ENCODE results near the gene KANTR.

KANTR gene

DNA sequence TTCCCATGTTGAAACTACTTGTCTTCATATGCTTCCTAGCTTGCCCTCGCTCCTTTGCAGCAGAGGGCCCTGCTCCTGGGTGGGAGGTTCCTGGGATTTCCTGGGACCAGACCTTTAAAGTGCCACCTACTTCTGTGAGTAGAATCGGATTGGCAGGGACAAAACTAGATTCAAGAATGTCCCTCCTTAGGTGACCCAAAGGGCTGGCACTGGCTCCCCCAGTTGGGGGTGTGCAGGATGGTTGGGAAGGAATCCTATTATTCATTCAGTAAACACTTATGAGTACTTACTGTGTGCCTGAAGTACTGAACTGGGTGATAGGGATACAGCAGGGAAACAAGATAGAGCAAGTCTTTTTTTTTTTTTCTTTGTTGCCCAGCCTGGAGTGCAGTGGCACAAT is 2.6 kb upstream of the KANTR start:
- H3K4me3 ChIP-seq (IDR thresholded peaks at IDR 0.05; ENCODE audit: insufficient read depth, low read depth, low read length): no peak overlapping the region
- no peak overlapping the region for H3K9ac ChIP-seq
- no peak overlapping the region for H3K4me2 ChIP-seq
- H2AFZ ChIP-seq (ENCODE audit: low read depth): no peak overlapping the region
- no peaks in the 10 kb centered on the region for H3K79me2 ChIP-seq (ENCODE audit: insufficient read depth, low read depth)
- no peaks in the 10 kb centered on the region for H3K36me3 ChIP-seq (ENCODE audit: insufficient read depth)
- TF ChIP-seq, protein P1, sequence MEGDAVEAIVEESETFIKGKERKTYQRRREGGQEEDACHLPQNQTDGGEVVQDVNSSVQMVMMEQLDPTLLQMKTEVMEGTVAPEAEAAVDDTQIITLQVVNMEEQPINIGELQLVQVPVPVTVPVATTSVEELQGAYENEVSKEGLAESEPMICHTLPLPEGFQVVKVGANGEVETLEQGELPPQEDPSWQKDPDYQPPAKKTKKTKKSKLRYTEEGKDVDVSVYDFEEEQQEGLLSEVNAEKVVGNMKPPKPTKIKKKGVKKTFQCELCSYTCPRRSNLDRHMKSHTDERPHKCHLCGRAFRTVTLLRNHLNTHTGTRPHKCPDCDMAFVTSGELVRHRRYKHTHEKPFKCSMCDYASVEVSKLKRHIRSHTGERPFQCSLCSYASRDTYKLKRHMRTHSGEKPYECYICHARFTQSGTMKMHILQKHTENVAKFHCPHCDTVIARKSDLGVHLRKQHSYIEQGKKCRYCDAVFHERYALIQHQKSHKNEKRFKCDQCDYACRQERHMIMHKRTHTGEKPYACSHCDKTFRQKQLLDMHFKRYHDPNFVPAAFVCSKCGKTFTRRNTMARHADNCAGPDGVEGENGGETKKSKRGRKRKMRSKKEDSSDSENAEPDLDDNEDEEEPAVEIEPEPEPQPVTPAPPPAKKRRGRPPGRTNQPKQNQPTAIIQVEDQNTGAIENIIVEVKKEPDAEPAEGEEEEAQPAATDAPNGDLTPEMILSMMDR (conservative IDR thresholded peaks at IDR 0.05; ENCODE audit: low read depth, low read length): no peak
- no peaks in the 10 kb centered on the region for H3K27me3 ChIP-seq (ENCODE audit: insufficient read depth, low read depth)
- no peak overlapping the region for H3K27ac ChIP-seq
- H3K4me1 ChIP-seq (ENCODE audit: low read depth, poor library complexity, severe bottlenecking): peaks cover 3% of the 10 kb centered on the region
- no peaks in the 10 kb centered on the region for H4K20me1 ChIP-seq (ENCODE audit: insufficient read depth)

DNA sequence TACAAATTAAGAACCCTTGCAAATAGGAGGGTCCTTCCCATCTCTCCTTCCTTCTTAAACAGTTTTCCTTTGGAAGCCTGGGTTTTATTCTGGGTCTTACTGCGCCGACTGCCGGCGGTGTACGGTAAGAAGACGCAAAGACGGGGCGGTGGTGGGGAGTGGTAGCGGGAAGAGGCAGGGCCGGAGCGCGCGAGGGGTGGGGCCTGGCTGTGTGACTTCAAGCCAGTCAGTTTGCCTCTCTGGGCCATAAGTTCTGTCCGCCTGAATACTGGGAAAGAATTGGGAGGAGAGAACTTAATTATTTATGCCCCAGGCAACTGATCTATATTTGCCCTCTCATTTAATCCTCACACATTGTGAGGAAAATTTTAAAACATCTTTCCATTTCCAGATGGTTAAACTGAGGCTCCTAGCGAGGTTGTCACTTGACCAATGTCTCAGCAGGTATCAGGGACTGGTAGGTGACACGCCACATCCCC is 726 bp upstream of the KANTR start:
- TF ChIP-seq, protein P1 (conservative IDR thresholded peaks at IDR 0.05; ENCODE audit: low read depth, low read length): peak; percentile 81
- no peaks in the 10 kb centered on the region for H3K27me3 ChIP-seq (ENCODE audit: insufficient read depth, low read depth)
- H3K4me2 ChIP-seq: peak overlapping the region; percentile 85
- no peaks in the 10 kb centered on the region for H4K20me1 ChIP-seq (ENCODE audit: insufficient read depth)
- no peaks in the 10 kb centered on the region for H3K79me2 ChIP-seq (ENCODE audit: insufficient read depth, low read depth)
- H2AFZ ChIP-seq (ENCODE audit: low read depth): peak overlapping the region; percentile 70
- no peaks in the 10 kb centered on the region for H3K36me3 ChIP-seq (ENCODE audit: insufficient read depth)
- H3K9ac ChIP-seq: peak overlapping the region; percentile 63
- peak overlapping the region; percentile 87 for H3K27ac ChIP-seq
- peaks cover 3% of the 10 kb centered on the region for H3K4me1 ChIP-seq (ENCODE audit: low read depth, poor library complexity, severe bottlenecking)
- no peak overlapping the region for H3K4me3 ChIP-seq (IDR thresholded peaks at IDR 0.05; ENCODE audit: insufficient read depth, low read depth, low read length)

DNA sequence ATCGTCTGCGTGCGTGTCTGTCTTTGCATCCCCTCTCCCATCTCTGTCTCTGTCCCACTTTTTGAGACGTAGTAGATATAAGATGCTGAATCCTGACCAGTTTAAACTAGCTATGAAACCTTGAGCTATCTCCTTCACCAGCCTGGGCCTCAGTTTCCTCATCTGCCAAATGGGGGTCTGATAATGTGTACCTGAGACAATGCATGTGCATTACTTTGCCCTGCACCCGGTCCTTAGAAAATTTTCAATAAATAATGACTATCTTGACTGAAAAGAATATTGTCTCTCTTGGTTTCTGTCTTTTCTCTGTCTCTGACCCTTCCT is 602 bp downstream of the KANTR start:
- peak overlapping the region; percentile 86 for H3K4me2 ChIP-seq
- H2AFZ ChIP-seq (ENCODE audit: low read depth): peak overlapping the region; percentile 70
- H4K20me1 ChIP-seq (ENCODE audit: insufficient read depth): no peaks in the 10 kb centered on the region
- no peaks in the 10 kb centered on the region for H3K36me3 ChIP-seq (ENCODE audit: insufficient read depth)
- no peak overlapping the region for H3K4me3 ChIP-seq (IDR thresholded peaks at IDR 0.05; ENCODE audit: insufficient read depth, low read depth, low read length)
- no peaks in the 10 kb centered on the region for H3K79me2 ChIP-seq (ENCODE audit: insufficient read depth, low read depth)
- H3K27ac ChIP-seq: peak overlapping the region; percentile 87
- TF ChIP-seq, protein P1 (conservative IDR thresholded peaks at IDR 0.05; ENCODE audit: low read depth, low read length): no peak
- peak overlapping the region; percentile 63; the same call in 1 of the 2 replicates for H3K9ac ChIP-seq
- H3K27me3 ChIP-seq (ENCODE audit: insufficient read depth, low read depth): no peaks in the 10 kb centered on the region
- peaks cover 3% of the 10 kb centered on the region for H3K4me1 ChIP-seq (ENCODE audit: low read depth, poor library complexity, severe bottlenecking)

DNA sequence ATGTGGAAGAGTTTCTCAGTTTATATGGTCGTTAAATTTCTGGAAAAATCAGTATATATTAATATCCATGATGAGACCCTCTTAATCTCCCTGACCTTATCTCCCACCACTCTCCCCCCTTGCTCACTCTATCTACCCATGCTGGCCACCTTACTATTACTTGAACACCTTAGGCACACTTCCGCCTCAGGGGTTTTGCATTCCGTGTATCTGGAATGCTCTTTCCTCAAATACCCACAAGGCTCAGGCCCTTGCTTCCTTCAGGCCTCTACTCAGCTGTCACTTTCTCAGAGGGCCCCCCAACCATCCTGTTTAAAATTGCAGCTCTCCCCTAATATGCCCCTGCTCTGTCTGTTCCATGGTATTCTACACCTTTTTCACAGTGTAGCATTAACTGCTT is 1.9 kb downstream of the KANTR start:
- Histone ChIP-seq H3K4me2 (no peak overlapping the region), H3K27me3 (ENCODE audit: insufficient read depth, low read depth) (no peaks in the 10 kb centered on the region), H3K36me3 (ENCODE audit: insufficient read depth) (no peaks in the 10 kb centered on the region), H3K27ac (no peak overlapping the region), H4K20me1 (ENCODE audit: insufficient read depth) (no peaks in the 10 kb centered on the region), H3K4me1 (ENCODE audit: low read depth, poor library complexity, severe bottlenecking) (peaks cover 3% of the 10 kb centered on the region), H3K4me3 (IDR thresholded peaks at IDR 0.05; ENCODE audit: insufficient read depth, low read depth, low read length) (no peak overlapping the region), H2AFZ (ENCODE audit: low read depth) (no peak overlapping the region), H3K79me2 (ENCODE audit: insufficient read depth, low read depth) (no peaks in the 10 kb centered on the region), H3K9ac (no peak overlapping the region)
- TF ChIP-seq, protein P1 (conservative IDR thresholded peaks at IDR 0.05; ENCODE audit: low read depth, low read length): no peak

All from KMS-11 (cell line).